Activated CD8-positive, alpha-beta memory T cell treated with anti-CD3 and anti-CD28 coated beads for 4 hours (primary cell): ENCODE measurements around the gene ZNF526.

Experiments
- DNase-seq, 2 donors: peaks; one replicate each; pipeline ENCODE4 v3.0.0-alpha.2; 2020; ENCODE audit warnings: low read depth in 2 of 2

Gene ZNF526

DNA sequence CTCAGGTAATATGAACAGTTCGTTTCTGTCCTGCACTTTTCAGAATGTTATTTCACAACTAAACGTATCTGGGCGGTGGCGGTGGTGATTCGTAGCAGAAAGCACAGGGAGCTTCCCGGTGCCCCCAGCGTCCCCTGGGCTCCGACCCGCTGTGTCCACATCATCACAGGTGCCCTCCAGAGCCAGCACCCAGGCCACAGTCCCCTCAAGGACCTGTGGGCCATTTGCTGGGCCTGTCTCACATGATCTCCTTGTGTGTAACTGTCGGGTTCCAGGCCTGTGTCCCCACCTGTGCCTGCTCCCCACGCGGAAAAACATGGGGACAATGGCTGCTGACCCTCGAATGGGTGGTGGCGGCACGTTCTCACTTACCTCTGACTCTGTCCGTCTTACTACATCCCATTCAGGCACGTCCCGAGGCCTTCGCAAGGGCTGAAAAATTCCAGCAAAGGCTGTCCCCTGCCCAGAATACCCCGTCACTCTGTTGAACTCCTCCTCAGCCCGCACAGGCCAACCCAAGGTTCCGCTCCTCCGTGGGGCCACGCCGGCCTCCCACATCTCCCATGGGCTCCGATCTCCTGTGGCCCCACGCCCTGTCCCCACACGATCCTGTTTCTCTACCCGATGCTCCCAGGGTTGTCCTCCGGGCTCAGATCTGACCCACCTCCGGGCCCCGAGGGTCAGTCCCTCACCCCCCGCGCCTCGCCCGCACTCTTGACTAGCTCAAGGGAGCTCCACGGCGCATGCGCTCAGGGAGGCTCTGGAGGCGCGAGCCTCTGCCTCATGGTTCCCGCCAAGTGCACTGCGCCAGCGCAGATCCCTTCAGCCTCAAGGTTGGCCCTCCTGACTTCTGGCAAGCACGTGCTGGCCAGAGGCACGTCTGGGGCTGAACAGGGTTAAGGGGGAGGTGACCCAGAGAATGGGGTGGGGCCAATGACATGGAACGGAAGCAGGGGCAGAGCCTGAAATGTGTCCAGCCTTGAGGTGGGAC, 23.8 kb upstream of the ZNF526 start:
- no peak for DNase-seq

DNA sequence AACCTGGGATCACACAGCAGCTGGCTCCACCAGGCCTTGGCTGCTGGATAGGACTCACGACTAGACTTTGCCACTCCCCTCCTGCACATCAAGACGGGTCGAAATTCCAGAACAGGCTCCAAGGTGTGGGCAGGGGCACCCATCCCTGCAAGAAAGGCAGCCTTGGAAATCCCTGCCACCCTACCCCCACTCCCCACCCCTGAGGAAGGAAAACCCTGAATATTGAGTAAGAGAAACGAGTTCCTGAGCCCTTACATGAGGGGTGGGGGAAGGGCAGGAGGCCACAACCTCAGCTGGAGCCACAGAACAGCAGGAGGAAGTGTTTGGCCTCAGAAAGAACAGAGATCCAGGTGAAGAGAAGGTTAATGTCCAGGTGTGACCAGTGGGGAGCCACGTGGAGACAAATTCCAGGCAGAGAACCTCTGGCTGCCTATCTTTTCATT, 22.7 kb upstream of the ZNF526 start:
- no peak for DNase-seq

DNA sequence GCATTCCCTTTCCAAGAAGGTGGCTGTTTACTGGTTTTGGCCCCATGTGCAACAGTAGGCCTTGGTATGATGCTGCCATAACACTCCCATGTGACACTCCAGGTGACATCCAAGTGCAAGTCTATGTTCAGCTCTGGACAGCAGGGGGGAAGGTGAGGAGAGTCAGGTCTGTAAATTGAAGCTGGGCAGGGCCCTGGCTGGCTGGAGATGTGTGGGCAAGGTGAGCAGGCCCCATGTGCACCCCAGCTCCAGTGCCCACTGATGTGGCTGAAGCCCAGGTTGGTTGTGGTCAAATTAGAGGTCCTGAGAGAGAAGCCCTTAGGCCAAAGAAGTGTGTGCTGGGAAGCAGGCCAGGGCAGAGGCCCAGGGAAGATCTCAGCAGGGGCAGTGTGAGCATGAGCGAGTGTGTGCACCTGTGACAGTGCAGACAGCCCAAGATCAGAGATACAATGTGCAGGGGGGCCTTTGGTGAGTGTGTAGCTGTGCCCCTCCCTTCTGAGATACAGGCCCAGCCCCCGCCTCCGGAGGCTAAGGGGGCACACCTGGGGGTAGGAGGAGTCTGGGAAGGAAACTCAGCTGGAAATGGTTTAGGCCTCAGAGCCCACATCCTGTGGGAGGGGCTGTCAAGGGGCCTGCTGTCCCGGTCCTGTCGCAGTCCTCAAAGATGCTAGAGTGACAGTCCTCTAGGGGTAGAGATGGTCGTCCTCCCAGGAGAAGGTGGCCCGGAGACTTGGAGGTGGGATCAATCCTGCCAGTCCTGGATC, 21.3 kb upstream of the ZNF526 start:
- DNase-seq: peak; percentile 57 to 58

DNA sequence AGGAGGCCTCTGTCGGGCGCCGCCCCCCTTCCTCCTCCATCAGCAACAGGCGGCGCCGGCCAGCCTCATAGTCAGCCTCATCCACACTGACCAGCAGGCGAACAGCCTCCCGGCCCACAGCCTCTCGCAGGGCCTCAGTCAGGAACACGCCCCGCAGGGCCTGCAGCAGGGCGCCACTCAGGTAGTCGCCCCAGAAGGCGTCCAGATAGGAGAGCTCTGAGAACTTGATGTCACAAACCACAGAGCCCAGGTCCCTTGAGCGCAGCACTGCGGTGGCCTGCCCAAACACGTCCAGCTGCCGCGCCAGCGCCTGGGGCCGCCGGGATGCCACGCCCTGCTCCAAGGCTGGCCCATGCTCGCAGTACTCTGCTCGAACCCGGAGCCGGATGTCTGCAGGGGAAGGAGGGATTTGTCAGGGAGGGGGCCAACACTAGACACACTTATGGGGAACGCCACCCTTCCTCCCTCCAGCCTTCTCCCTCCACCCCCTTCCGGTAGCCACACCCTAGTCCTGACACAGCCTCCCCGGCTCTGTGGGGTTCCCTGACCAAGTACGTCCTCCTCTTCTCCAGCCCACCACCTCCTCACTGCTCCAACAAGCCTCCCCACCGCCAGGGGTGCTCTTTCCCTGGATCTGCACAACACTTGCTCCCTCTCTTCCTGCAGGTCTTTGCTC, 20.5 kb upstream of the ZNF526 start:
- no peak for DNase-seq

DNA sequence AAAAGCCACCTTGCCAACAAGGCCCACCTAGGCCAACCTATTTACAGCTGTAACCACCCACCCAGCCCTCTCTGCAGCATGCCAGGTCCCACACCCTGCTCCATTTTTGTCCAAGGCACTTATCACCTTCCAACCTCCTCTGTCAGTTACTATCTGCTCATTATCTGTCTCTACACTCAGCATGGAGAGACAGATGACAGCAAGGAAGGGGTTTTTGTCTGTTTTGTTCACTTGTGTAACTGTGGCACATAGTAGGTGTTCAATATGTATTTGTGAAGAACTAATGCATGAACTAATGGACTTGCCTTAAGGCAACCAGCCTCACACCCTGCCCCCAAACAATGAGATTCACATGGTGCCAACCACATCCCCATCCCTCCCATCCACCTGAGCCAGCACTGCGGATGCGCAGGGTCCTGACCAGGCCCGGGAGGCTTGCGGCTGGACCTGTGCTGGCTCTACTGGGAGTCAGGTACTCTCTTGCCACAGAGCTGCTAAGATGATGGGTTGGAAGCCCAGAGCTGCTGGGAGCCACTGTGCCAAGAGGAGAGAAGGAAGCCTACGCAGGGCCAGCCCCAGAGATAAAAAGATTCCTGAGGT, 19.9 kb upstream of the ZNF526 start:
- no peak for DNase-seq

DNA sequence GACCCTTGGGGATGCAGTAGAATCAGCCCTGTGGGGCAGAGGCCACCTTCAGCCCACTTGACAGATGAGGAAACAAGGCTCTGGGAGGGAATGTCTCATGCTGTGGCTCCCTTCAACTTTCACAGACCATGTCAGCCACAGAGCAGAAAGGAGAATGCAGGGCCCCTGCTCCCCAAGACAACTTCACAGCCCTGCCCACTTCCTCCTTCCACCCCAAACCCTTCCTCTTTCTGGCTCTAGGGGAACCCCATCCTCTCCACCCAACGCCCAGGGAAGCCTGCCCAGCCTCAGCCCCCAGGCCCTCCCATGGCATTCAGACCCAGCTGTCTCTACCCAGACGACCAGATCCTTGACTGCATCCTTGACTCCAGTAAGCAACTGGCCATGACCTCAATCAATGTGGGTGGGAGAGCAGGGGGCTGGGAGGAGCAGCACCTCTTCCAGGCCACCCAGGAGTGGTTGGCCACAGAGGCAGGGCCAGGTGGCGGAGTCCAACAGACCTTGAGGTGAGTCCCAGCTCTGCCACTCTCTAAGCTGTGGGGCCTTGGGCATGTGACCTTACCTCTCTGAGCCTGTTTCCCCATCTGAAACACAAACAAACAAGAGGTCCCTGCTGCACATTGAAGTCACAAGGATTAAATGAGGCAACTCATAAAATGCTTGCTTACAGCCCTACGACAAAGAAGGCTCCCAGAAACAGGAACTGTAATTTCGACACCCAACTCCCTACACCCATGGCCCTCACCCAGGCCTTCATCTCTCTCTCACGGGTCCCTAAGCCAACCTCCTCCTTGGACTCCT, 18.4 kb upstream of the ZNF526 start:
- no peak for DNase-seq

DNA sequence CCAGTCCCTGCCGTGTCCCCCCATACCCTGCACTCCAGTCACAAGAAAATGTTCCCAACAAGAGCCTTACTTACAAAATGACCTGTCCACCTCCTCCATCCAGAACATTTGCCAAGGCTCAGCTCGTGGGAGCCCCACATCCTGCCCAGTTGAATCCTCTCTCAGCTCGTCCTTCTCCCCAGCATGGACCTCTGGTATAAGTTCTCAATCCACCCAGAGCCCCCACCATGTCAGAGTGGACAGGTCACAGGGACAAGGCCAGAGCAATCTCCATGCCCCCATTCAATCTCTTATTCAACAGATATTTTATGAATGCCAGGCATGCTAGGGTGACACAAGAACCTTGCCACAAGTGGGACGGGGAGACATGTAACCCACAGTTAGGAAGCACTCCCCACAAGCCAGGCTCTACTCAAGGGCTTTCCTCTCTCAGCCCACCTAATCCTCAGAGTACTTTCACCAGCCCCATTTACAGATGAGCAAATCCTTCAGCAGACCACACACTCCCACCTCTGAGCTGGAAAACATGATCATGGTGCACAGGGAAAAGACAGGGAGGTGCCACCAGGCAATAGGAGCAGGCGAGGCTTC, 17.7 kb upstream of the ZNF526 start:
- no peak for DNase-seq

DNA sequence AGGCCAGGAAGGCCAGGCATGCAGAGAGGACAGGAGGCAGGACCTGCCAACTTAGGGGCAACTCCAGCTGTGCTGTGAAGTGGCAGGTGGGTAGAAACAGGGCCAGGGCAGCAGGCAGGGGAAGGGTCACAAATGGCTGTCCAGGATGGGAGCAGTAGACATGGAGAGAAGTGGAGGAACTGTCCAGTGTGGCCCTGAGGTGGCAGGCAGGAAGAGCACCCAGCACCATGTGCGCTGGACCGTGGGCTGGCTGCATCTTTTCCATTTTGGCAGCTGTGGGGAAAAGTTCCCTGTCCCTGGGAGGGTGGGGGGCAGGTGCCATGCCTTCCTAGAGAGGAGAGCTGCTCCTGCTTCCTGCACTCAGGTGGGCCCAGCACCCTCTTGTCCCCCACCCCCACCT, 16.4 kb upstream of the ZNF526 start:
- no peak for DNase-seq

DNA sequence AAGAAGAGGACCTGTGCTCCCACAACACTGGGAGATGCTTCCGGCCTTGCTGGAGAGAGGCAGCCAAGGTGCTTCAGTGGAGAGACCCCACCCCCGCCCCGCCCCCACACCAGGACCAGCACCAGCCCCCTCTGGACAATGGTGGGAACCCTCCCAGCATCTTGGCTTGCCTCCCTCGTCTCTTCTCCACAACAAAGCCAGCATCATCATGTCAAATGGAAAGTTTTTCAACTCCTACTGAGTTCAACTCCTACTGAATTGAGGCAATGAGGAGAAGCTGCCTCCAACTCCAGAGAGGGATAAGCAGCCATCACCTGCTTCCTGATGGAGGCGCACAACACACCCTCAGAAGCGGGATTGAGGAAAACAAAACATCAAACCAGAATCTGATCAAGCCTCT, 15.4 kb upstream of the ZNF526 start:
- no peak for DNase-seq

DNA sequence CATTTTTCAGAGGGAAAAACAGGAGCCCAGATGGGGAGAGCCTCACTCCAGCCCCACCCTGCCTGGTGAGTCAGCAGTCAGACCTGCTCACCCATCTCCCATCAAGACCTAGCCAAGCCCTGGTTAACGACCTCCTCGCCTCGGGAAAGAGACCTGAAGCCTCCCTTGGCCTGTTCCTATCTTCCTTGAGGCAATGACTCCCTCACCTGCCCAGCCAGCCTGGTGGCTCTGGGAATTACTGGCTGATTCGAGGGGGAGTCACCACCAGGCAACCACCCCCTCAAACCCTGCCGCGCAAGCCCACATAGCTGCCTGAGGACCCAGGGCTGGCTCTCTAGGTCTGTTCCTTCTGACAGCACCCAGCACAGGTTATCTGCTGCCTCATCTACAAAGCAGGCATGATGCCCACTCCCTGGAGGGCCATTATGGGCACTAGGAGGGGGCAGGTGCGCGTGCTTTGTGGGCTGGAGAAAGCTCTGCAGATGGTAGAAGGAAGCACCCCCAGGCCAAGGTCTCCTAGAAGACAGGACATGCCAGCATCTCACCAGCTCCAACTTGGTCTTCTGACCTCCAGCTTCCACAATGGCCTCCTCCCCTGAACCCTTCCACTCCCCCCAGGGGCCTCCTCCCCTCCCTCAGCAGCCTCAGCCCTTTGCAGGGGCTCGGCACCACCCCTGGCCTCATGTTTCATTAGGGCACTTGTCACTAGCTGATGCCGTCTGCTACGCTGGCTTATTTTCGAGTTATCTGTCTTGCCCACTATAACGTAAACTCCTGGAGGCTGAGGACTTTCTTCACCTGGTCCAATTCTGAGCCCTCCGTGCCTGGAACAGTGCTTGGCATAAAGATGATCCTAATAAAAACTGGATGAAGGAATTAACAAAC, 13.0 kb upstream of the ZNF526 start:
- no peak for DNase-seq

DNA sequence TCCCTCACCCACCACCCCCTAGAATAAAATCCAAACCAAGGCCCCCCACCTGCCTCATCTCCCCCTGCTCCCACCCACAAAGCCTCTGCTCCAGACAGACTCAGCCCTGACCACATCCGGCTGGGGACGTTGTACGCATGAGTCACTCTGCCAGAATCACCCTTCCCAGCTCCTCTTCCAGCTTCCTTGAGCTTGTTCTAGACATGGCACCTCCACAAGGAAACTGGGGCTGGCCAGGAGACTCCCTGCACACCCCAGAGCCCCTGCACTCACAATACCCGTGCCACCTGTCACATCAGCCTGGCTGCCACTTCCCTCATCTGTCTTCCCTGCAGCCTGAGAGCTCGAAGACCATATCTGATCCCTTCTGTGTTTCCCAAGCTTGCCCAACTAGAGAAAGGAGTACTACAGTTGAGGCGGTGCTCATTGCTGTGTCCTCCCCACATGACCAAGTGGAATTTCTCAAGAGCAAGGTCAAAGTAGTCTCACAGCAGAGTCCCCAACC, 12.3 kb upstream of the ZNF526 start:
- DNase-seq: no peak

DNA sequence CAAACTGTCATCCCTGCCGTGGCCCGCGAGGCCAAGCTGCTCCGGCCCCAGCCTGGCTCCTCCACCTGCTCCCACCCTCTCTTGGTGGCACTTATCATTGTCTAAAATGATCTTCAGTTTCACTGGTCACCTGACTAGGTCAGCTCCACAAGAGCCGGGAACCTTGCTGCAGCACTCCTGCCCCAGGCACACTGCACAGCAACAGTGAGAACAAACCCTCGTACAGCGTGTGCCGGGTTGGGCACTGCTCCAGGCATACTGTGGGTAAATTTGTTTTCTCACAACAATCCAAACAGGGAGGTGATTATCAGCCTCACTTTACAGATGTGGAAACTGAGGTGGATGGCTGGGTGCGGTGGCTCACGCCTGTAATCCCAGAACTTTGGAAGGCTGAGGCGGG, 11.5 kb upstream of the ZNF526 start:
- DNase-seq: no peak

DNA sequence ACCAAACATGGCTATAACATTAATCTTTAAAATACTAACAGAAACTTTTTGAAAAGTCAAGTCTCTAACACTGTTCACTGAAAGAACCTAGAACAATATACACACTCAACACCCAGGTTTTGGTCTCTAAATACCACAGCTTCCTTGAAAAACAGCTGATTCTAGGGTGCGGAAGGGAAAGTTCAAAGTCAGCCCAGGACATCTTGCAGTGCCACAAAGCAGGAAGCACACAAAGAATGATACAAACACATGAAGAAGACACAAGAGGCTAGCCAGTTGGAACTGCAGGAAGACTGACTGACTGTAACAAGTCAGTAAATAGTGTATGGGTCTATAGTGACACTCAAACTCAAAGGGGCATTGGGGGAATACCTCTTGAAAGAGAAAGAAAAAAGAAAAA, 7.2 kb upstream of the ZNF526 start:
- DNase-seq: no peak

DNA sequence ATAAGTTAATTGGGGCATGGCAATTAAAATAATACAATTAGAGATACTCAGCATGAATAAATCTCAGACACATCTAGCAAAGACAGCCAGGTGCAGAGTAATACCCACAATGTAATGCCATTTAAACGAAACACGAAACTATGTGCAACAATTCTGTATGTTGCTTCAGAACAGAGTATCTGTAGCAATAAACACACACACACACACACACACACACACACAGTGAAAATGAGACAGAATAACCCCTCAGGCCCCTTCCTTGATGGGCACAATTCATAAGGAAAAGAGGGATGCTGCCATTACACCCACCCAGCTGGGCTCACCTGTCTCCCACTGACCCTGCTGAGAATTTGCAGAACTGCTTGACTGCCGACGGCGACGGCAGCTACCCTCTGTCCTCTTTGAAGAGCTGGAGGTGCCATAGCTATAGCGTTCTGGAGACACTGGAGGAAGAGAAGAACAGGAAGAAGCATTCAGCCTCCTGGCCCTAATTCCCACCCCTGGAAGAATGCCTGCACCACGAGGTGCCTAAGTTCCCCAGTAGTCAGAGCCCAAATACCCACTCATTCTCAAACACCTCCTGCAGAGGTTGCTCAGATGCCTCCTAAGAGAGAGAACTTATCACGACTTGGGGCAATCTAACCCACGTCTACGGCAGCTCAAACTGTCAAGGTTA, 5.2 kb upstream of the ZNF526 start:
- no peak for DNase-seq

DNA sequence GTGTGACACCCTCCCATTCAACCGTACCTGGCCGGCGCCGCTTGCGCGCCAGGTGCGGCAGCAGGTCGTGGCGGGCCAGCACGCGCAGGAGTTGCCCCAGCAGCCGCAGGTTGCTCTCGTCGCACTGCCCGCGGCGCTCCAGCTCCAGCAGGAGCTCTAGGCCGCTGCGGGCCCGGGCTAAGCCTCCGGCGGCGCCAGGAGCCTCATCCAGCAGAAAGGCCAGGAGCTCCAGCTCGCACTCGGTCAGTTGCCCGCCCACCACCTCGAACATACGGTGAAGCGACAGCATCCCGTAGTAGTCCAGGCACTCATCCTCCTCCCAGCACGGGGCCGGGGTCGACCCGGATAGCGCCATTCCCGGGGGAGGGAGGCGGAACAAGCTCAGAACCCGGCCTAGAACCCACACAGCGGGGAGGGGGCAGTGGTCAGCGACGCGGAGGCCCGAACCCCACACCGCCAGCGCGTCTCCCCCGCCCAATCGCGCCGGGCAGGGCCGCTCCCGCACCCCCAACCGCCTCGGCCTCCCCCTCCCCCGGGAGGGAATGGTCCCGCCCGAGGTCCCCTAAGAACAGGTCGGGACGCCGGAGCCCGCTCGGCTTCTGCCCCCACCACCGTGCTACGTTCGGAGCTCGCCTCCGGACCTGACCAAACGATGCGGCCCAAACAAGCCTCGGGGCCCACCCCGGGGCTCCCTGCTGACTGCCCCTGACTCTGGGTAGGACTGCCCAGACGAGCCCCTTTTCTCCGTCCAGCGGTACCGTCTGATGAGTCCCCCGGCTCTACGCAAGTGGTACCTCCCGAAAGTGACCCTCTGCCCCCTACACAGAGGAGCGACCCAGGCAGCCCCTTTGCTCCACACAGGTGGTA, 3.2 kb upstream of the ZNF526 start:
- no peak for DNase-seq

DNA sequence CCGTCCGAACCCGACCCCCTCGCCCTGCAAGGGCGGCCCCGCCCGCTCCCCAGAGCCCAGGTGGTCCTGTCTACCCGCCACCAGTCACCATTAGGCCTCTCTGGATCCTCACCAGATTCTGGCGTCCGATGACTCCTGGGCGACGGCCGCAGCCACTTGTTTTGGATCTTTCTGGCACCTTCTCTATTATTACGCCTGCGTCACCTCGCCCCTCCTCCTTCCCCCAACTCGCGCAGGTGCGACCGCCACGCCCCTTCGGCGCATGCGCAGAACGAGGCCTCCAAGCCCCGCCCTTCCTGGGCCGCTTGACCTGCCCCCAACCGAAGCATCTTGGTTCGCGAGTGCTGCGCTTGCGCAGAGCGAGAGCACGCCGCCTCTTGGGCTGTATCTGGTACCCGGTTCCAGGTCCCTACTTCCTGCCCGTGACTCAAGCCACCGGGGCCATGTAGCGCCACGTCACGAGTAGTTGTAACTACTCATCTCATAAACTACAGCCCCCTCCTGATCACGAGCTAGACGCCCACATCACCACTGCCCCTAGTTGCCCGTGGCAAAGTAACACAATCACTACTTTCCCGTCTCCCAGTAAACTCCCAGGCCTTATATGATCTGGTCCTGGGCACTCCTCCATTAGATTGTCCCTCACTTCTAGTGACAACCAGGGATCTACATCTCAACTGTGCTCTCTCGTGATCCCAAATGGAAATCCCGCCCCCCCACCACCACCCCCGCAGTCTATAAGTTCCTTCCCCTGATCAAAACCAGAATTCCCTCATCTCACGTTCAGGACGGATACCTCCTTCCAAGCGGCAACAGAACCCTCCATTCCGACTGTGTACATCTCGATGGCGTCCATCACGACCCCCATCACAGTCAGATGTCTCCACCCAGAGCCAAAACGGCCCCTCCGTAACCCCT, 2.3 kb upstream of the ZNF526 start, which contains the start of gene DEDD2:
DEDD2 (minus strand) TSS at position 158 of the 918 bp plus-strand sequence. CDS start 670 bp downstream, outside the sequence.
- DNase-seq: peak; percentile 99 to 100

DNA sequence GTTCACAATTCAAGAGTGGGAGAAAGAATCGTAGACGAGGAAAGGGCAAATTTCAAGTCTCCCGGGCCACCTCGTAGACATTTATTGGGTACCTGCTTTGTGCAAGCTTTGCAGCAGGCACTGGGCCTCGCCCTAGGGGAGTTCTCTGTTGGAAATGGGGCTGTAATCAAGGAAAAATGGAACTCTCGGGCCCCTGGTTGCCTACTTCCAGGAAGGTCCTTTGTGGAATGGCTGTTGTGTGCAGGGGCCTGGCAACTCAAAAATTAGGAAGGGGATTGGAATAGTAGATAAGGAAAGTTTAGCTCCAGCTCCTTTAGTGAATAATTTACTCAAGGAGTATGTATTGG, 612 bp downstream of the ZNF526 start:
- no peak for DNase-seq
